ENCODE results near the gene HOTAIR. TPM values are rescaled to one million over a fixed set of nuclear protein-coding genes. Genes with fewer than 3 reads are reported as not detected.

HOTAIR gene
- total RNA-seq, 1 experiment from 2014 or later = 7.9 TPM

DNA sequence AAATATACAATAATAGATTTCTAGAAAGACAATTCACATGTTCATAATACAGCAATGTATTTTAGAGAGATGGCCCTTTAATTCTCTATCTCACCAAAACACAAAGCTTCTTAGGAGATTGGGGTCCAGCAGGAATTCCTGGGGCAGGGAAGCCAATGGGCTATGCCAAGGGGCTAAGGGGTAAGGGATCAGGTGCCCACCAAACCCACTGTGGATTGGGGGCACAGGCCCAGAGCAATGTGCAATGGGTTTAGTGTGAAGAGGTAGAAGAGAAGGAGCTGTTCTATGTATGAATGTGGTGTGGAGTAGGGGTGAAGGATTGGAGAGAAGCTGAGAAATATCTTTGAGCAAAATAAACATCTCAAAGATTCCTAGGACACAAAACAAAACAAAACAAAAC lies 33.6 kb downstream of the HOTAIR start:
- Histone ChIP-seq H3K4me2 (peak overlapping the region; percentile 81), H3K79me2 (ENCODE audit: low read depth) (peaks cover 61% of the 10 kb centered on the region), H3K9me2 (ENCODE audit: insufficient read depth) (no peaks in the 10 kb centered on the region), H3K4me3 (peak overlapping the region; percentile 59; the same call in 1 of the 2 replicates), H3K27me3 (ENCODE audit: insufficient read depth, low read depth) (no peaks in the 10 kb centered on the region), H3K4me1 (replicated peaks; ENCODE audit: insufficient read depth) (peaks cover 25% of the 10 kb centered on the region), H3K27ac (no peak overlapping the region), H2AFZ (no peak overlapping the region), H3K36me3 (ENCODE audit: low read depth) (peaks cover 5% of the 10 kb centered on the region; the same call in 1 of the 2 replicates), H4K20me1 (ENCODE audit: insufficient read depth) (no peaks in the 10 kb centered on the region; the same call in 1 of the 2 replicates), H3F3A (ENCODE audit: insufficient read depth, low read depth) (no peaks in the 10 kb centered on the region), H3K9me3 (ENCODE audit: insufficient read depth, low read depth) (no peaks in the 10 kb centered on the region)
- ChIA-PET POLR2A (ENCODE audit: unreplicated experiment) (interaction anchor here (0.6 kb wide), 1 partner anchor 244 kb away, joined by 3 read pairs; no protein-coding TSS in a partner anchor), CTCF (no interaction called here)
- DNase-seq = no peak
- TF ChIP-seq EZH2 (IDR thresholded peaks at IDR 0.05; ENCODE audit: low read depth) = no peak
- TF ChIP-seq, protein P1, sequence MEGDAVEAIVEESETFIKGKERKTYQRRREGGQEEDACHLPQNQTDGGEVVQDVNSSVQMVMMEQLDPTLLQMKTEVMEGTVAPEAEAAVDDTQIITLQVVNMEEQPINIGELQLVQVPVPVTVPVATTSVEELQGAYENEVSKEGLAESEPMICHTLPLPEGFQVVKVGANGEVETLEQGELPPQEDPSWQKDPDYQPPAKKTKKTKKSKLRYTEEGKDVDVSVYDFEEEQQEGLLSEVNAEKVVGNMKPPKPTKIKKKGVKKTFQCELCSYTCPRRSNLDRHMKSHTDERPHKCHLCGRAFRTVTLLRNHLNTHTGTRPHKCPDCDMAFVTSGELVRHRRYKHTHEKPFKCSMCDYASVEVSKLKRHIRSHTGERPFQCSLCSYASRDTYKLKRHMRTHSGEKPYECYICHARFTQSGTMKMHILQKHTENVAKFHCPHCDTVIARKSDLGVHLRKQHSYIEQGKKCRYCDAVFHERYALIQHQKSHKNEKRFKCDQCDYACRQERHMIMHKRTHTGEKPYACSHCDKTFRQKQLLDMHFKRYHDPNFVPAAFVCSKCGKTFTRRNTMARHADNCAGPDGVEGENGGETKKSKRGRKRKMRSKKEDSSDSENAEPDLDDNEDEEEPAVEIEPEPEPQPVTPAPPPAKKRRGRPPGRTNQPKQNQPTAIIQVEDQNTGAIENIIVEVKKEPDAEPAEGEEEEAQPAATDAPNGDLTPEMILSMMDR (conservative IDR thresholded peaks at IDR 0.05) = no peak
- no TSS peak for BruUV-seq (replicated peaks)
- intact Hi-C loops (cut with micrococcal nuclease; ENCODE audit: unreplicated experiment) = no loop called here

DNA sequence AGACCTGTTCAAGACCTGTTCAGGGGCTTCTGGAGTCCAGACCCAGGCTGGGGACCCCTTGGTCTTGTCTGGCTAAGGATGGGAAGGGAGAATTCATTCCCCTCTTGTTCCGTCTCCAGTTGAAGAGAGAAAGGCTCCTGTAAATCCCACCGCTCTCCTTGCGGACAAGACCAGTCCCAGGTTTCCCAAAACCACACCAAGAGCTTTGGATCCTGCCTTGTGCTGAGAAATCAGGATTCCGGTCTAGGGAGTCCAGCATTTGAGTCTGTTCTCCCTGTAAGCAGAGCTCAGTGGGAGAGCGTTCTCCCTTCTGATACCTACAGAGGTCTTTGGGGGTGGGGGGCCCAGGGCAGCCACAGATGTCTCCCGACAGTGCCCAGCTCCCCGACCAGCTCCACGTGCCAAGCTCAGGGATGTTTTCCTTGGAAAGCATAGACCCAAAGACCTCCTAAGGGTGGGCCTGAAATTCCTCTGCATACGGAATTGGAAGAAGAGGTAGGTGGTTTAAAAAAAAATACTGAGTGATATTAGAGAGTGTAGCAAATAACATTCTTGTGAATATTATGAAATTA lies 34.2 kb downstream of the HOTAIR start:
- ChIA-PET CTCF (interaction anchor here (0.6 kb wide), 1 partner anchor 92 kb away, joined by 6 read pairs; no protein-coding TSS in a partner anchor), POLR2A (ENCODE audit: unreplicated experiment) (interaction anchor here (0.6 kb wide), 1 partner anchor 243 kb away, joined by 3 read pairs; no protein-coding TSS in a partner anchor)
- intact Hi-C loops (cut with micrococcal nuclease; ENCODE audit: unreplicated experiment) = no loop called here
- peak overlapping the region; percentile 81 for H3K4me2 ChIP-seq
- H3K9me2 ChIP-seq (ENCODE audit: insufficient read depth) = no peaks in the 10 kb centered on the region
- 0 out of 2 replicates have a peak overlapping the region, but pooled peaks have one; percentile 21 for H3K27ac ChIP-seq
- no TSS peak for BruUV-seq (replicated peaks)
- peak overlapping the region; percentile 72 for H2AFZ ChIP-seq
- peaks cover 4% of the 10 kb centered on the region; the same call in 1 of the 2 replicates for H3K36me3 ChIP-seq (ENCODE audit: low read depth)
- H3K9me3 ChIP-seq (ENCODE audit: insufficient read depth, low read depth) = no peaks in the 10 kb centered on the region
- TF ChIP-seq EZH2 (IDR thresholded peaks at IDR 0.05; ENCODE audit: low read depth) = no peak
- TF ChIP-seq, protein P1 (conservative IDR thresholded peaks at IDR 0.05) = no peak
- H3K79me2 ChIP-seq (ENCODE audit: low read depth) = peaks cover 57% of the 10 kb centered on the region
- no peak for DNase-seq
- H4K20me1 ChIP-seq (ENCODE audit: insufficient read depth) = no peaks in the 10 kb centered on the region; the same call in 1 of the 2 replicates
- no peaks in the 10 kb centered on the region for H3K27me3 ChIP-seq (ENCODE audit: insufficient read depth, low read depth)
- H3K4me1 ChIP-seq (replicated peaks; ENCODE audit: insufficient read depth) = peaks cover 25% of the 10 kb centered on the region
- H3K4me3 ChIP-seq = peak overlapping the region; percentile 59
- no peaks in the 10 kb centered on the region for H3F3A ChIP-seq (ENCODE audit: insufficient read depth, low read depth)

DNA sequence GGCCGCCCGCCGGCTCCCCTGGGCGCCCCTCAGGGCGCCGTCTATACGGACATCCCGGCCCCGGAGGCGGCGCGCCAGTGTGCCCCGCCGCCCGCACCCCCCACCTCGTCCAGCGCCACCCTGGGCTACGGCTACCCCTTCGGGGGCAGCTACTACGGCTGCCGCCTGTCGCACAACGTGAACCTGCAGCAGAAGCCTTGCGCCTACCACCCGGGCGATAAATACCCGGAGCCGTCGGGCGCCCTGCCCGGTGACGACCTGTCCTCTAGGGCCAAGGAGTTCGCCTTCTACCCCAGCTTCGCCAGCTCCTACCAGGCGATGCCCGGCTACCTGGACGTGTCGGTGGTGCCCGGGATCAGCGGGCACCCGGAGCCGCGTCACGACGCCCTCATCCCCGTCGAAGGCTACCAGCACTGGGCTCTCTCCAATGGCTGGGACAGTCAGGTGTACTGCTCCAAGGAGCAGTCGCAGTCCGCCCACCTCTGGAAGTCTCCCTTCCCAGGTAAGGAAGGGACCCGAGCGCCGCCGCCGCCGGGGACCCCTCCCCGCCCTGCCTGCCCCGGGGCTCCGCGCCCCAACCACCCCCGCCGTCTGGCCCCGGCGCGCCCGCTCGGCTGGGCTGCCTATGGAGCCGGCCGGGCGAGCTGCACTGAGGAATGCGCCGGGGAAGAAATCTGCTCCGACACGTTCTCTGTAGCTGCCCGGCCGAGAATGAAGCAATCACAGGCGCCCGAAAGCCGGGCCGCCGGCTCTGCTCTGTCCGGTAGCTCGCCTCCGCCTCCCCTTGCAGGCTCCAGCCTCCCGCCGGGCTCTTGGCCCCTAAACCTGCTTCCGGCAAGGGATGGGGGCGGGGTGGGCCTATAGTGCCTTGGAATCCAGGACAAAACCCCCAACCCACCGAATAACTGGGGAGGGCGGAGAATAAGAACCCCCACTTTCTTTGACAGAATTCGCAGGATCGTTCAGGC lies 35.3 kb downstream of the HOTAIR start:
- peak overlapping the region; percentile 59 for H3K4me3 ChIP-seq
- CTCF ChIA-PET = no interaction called here
- intact Hi-C loops (cut with micrococcal nuclease; ENCODE audit: unreplicated experiment) = no loop called here

More for the DNA sequence above, 35.3 kb downstream of the HOTAIR start:
- H3K9me2 ChIP-seq (ENCODE audit: insufficient read depth) = no peaks in the 10 kb centered on the region
- no peaks in the 10 kb centered on the region for H3K9me3 ChIP-seq (ENCODE audit: insufficient read depth, low read depth)
- peak in 1 of 2 experiments; percentile 32 for DNase-seq
- peak overlapping the region; percentile 81 for H3K4me2 ChIP-seq
- POLR2A ChIA-PET (ENCODE audit: unreplicated experiment) = no interaction called here
- peaks cover 25% of the 10 kb centered on the region for H3K4me1 ChIP-seq (replicated peaks; ENCODE audit: insufficient read depth)
- 0 out of 2 replicates have a peak overlapping the region, but pooled peaks have one; percentile 21 for H3K27ac ChIP-seq
- no peaks in the 10 kb centered on the region; the same call in 1 of the 2 replicates for H4K20me1 ChIP-seq (ENCODE audit: insufficient read depth)
- peaks cover 54% of the 10 kb centered on the region for H3K79me2 ChIP-seq (ENCODE audit: low read depth)
- no peaks in the 10 kb centered on the region for H3F3A ChIP-seq (ENCODE audit: insufficient read depth, low read depth)
- H3K27me3 ChIP-seq (ENCODE audit: insufficient read depth, low read depth) = no peaks in the 10 kb centered on the region
- H2AFZ ChIP-seq = peak overlapping the region; percentile 72
- BruUV-seq (replicated peaks) = no TSS peak
- TF ChIP-seq, protein P1 (conservative IDR thresholded peaks at IDR 0.05) = no peak
- TF ChIP-seq EZH2 (IDR thresholded peaks at IDR 0.05; ENCODE audit: low read depth) = no peak
- H3K36me3 ChIP-seq (ENCODE audit: low read depth) = no peaks in the 10 kb centered on the region; the same call in 1 of the 2 replicates

All from PC-9 (cell line).